ENCODE results near the gene ELMO3. TPM values are rescaled to one million over a fixed set of nuclear protein-coding genes. Genes with fewer than 3 reads are reported as not detected.

The ELMO3 gene
- total RNA-seq, 1 experiment from 2014 or later, result 2.6 TPM

GRCh38 chr16:67241008-67241900 is 42.3 kb downstream of the ELMO3 start:
- DNase-seq (ENCODE audit: low read depth), result peak; percentile 94

- no peak for DNase-seq (ENCODE audit: low read depth)
These were observed 43.3 kb downstream of the ELMO3 start for GRCh38 chr16:67242138-67242730.

- no peak for DNase-seq (ENCODE audit: low read depth)
These were observed 44.5 kb downstream of the ELMO3 start for GRCh38 chr16:67243481-67243880.

GRCh38 chr16:67244387-67245185 is 45.7 kb downstream of the ELMO3 start:
- DNase-seq (ENCODE audit: low read depth), result peak; percentile 96

- DNase-seq (ENCODE audit: low read depth), result no peak
These were observed 46.3 kb downstream of the ELMO3 start for GRCh38 chr16:67245186-67245585.

GRCh38 chr16:67245674-67246080 is 46.7 kb downstream of the ELMO3 start:
- no peak for DNase-seq (ENCODE audit: low read depth)

- peak; percentile 88 for DNase-seq (ENCODE audit: low read depth)
These were observed 47.3 kb downstream of the ELMO3 start for GRCh38 chr16:67246081-67246755.

GRCh38 chr16:67246756-67247191 is 47.8 kb downstream of the ELMO3 start:
- no peak for DNase-seq (ENCODE audit: low read depth)

- peak; percentile 91 for DNase-seq (ENCODE audit: low read depth)
These were observed 48.5 kb downstream of the ELMO3 start, which contains the start of gene FHOD1 for GRCh38 chr16:67247192-67248072. Gene FHOD1 (minus strand): TSS chr16:67247481. CDS start chr16:67247410, 71 bp downstream.

- no peak for DNase-seq (ENCODE audit: low read depth)
These were observed 49.1 kb downstream of the ELMO3 start for GRCh38 chr16:67248073-67248400.

GRCh38 chr16:67248401-67249177 is 49.7 kb downstream of the ELMO3 start, which contains the start of gene SLC9A5:
Gene SLC9A5 (plus strand): TSS chr16:67248979. CDS start chr16:67249015, 36 bp downstream.
- no peak for DNase-seq (ENCODE audit: low read depth)

- no peak for DNase-seq (ENCODE audit: low read depth)
These were observed 50.5 kb downstream of the ELMO3 start for GRCh38 chr16:67249178-67250044.

- no peak for DNase-seq (ENCODE audit: low read depth)
These were observed 51.1 kb downstream of the ELMO3 start for GRCh38 chr16:67250045-67250327.

- DNase-seq (ENCODE audit: low read depth), result no peak
These were observed 53.9 kb downstream of the ELMO3 start for GRCh38 chr16:67252609-67253497.
